A673 (cell line): ENCODE results near the gene MVP. TPM values are rescaled to one million over a fixed set of nuclear protein-coding genes. Genes with fewer than 3 reads are reported as not detected.
"Not testable (repeated sequence)": the region's sequence is repeated elsewhere in the genome, so short reads cannot be mapped to it uniquely, and the experiment has no call there.

Experiments
- BruUV-seq: library from RNA; stranded (reverse); fragments of 400-500 nt; replicated peaks from 2 replicates; lab custom pipeline; 2021; lab: Mats Ljungman, UMichigan
- CTCF ChIA-PET: fragments of 300-600 bp; sonication (Branson Sonifier 250); formaldehyde crosslinking; loops from one replicate; lab custom pipeline; 2022; ENCODE audit warnings: antibody characterized with exemption; lab: Charles Lee
- POLR2A ChIA-PET: fragments of 300-600 bp; sonication (Branson Sonifier 250); formaldehyde crosslinking; loops from one replicate; lab custom pipeline; 2022; ENCODE audit warnings: antibody characterized with exemption; ENCODE audit not compliant: low non-redundant PET; lab: Charles Lee
- DNase-seq: peaks from one replicate; pipeline ENCODE4 v3.0.0-alpha.2; 2015; ENCODE audit warnings: low spot score
- H3K27ac ChIP-seq: fragments of 200-600 bp; sonication (generic); 2 replicates; pipeline ENCODE4 v1.5.1; 2016; ENCODE audit warnings: mixed run types, low read depth, mild to moderate bottlenecking, mixed read lengths, antibody characterized with exemption, low read length; ENCODE audit not compliant: poor library complexity, severe bottlenecking
- H3K27me3 ChIP-seq: fragments of 200-600 bp; sonication (generic); replicated peaks from 2 replicates; pipeline ENCODE4 v1.6.1; 2017; ENCODE audit warnings: mixed run types, low read depth, mild to moderate bottlenecking, mixed read lengths, antibody characterized with exemption, low read length; ENCODE audit not compliant: insufficient read depth, poor library complexity
- H3K36me3 ChIP-seq: fragments of 200-600 bp; sonication (generic); 2 replicates; pipeline ENCODE4 v1.6.1; 2016; ENCODE audit warnings: mixed run types, mild to moderate bottlenecking, mixed read lengths, antibody characterized with exemption, low read length; ENCODE audit not compliant: insufficient read depth, poor library complexity, severe bottlenecking
- H3K4me1 ChIP-seq: fragments of 200-600 bp; sonication (generic); 2 replicates; pipeline ENCODE4 v1.6.1; 2017; ENCODE audit warnings: mixed run types, mild to moderate bottlenecking, mixed read lengths, antibody characterized with exemption, low read length; ENCODE audit not compliant: insufficient read depth, poor library complexity, severe bottlenecking
- H3K4me3 ChIP-seq: fragments of 200-600 bp; sonication (generic); 2 replicates; pipeline ENCODE4 v1.5.1; 2016; ENCODE audit warnings: low read depth, mixed run types, mild to moderate bottlenecking, mixed read lengths, low read length; ENCODE audit not compliant: poor library complexity, severe bottlenecking
- H3K9me3 ChIP-seq: fragments of 200-600 bp; sonication (generic); 2 replicates; pipeline ENCODE4 v1.6.1; 2016; ENCODE audit warnings: mixed run types, low read depth, mild to moderate bottlenecking, mixed read lengths, antibody characterized with exemption, low read length; ENCODE audit not compliant: poor library complexity, severe bottlenecking
- EZH2 ChIP-seq: fragments of 200-600 bp; sonication (generic); IDR thresholded peaks from 2 replicates; pipeline ENCODE4 v1.6.1; 2017; ENCODE audit warnings: borderline replicate concordance, low read depth, mild to moderate bottlenecking, mixed read lengths, antibody characterized with exemption, low read length; ENCODE audit not compliant: poor library complexity, severe bottlenecking
- intact Hi-C: fragments of 100-400 bp; cut with micrococcal nuclease; formaldehyde crosslinking; loops from one replicate; pipeline ENCODE4 v1.10.0; 2022; ENCODE audit not compliant: unreplicated experiment
- total RNA-seq: library from RNA; stranded (reverse); gene quantifications from 2 replicates; pipeline ENCODE4 v1.2.3, GENCODE V29; 2021
- TF ChIP-seq, protein P1 (sequence below): fragments of 300-800, 200-600 bp; sonication (generic); conservative IDR thresholded peaks from 2 replicates; pipeline ENCODE4 v1.5.1; 2017; ENCODE audit warnings: low read depth, mild to moderate bottlenecking, antibody characterized with exemption, low read length, moderate library complexity, mixed read lengths

Gene MVP
- total RNA-seq, 1 experiment from 2014 or later: 5.6 TPM

DNA sequence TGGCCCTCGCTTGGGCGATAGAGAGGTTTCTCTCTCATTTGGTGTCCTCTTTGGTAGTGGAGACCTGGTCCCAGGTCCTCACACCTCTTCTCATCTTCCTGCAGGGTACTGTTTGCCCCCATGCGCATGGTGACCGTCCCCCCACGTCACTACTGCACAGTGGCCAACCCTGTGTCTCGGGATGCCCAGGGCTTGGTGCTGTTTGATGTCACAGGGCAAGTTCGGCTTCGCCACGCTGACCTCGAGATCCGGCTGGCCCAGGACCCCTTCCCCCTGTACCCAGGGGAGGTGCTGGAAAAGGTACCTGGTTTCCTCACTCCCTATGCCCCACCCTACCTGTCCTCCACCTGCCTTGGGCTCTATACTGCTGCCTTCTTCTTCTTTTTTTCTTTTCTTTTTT, 10.5 kb downstream of the MVP start:
- H3K9me3 ChIP-seq: no peaks in the 10 kb centered on the region
- H3K4me3 ChIP-seq: no peak overlapping the region
- ChIA-PET CTCF (no interaction called here), POLR2A (no interaction called here)
- no peaks in the 10 kb centered on the region for H3K36me3 ChIP-seq
- no TSS peak for BruUV-seq
- DNase-seq: no peak
- no peaks in the 10 kb centered on the region for H3K4me1 ChIP-seq
- H3K27ac ChIP-seq: no peak overlapping the region
- intact Hi-C loops: no loop called here
- TF ChIP-seq EZH2: no peak
- TF ChIP-seq, protein P1, sequence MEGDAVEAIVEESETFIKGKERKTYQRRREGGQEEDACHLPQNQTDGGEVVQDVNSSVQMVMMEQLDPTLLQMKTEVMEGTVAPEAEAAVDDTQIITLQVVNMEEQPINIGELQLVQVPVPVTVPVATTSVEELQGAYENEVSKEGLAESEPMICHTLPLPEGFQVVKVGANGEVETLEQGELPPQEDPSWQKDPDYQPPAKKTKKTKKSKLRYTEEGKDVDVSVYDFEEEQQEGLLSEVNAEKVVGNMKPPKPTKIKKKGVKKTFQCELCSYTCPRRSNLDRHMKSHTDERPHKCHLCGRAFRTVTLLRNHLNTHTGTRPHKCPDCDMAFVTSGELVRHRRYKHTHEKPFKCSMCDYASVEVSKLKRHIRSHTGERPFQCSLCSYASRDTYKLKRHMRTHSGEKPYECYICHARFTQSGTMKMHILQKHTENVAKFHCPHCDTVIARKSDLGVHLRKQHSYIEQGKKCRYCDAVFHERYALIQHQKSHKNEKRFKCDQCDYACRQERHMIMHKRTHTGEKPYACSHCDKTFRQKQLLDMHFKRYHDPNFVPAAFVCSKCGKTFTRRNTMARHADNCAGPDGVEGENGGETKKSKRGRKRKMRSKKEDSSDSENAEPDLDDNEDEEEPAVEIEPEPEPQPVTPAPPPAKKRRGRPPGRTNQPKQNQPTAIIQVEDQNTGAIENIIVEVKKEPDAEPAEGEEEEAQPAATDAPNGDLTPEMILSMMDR: no peak
- H3K27me3 ChIP-seq: no peaks in the 10 kb centered on the region

DNA sequence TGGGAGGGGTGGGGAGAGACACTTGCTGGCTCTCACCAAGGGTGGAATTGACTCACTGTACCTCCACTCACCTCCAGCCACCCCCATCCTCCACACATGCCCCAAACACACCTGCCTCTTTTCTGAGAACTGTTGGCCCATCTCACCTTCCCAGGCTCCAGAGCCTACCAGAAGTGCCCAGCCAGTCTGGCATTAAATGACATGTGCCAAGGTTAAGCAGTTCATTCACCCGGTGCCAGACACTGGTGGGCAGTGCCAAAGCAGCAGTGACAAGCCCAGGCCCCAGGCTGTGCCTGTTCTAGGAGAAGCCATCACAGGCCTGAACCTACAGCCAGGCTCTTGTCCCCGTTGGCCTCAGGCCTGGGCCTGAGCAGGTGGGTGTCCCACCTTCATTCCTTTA, 11.2 kb downstream of the MVP start:
- intact Hi-C loops: no loop called here
- ChIA-PET CTCF (no interaction called here), POLR2A (no interaction called here)
- no peak for TF ChIP-seq EZH2
- TF ChIP-seq, protein P1: no peak
- H3K4me1 ChIP-seq: no peaks in the 10 kb centered on the region
- DNase-seq: no peak
- H3K27me3 ChIP-seq: no peaks in the 10 kb centered on the region
- H3K4me3 ChIP-seq: no peak overlapping the region
- no TSS peak for BruUV-seq
- H3K27ac ChIP-seq: no peak overlapping the region
- H3K9me3 ChIP-seq: no peaks in the 10 kb centered on the region
- no peaks in the 10 kb centered on the region for H3K36me3 ChIP-seq

DNA sequence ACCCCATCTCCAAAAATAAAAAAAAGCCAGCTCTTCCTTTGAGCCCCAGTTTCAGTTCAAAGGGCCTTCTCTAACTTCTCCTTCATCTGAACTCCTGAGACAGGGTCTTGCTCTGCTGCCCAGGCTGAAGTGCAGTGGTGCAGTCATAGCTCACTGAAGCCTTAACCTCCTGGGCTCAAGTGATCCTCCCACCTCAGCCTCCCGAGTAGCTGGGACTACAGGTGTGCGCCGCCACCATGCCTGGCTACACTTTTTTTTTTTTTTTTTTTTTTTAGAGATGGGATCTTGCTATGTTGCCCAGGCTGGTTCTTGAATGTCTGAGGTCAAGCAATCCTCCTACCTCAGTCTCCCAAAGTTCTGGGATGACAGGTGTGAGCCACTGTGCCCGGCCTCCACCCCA, 13.0 kb downstream of the MVP start:
- H3K4me1 ChIP-seq, POLR2A ChIA-PET, H3K36me3 ChIP-seq, DNase-seq, H3K9me3 ChIP-seq, H3K4me3 ChIP-seq, H3K27ac ChIP-seq, intact Hi-C loops, H3K27me3 ChIP-seq, CTCF ChIA-PET, BruUV-seq: not testable (repeated sequence)

DNA sequence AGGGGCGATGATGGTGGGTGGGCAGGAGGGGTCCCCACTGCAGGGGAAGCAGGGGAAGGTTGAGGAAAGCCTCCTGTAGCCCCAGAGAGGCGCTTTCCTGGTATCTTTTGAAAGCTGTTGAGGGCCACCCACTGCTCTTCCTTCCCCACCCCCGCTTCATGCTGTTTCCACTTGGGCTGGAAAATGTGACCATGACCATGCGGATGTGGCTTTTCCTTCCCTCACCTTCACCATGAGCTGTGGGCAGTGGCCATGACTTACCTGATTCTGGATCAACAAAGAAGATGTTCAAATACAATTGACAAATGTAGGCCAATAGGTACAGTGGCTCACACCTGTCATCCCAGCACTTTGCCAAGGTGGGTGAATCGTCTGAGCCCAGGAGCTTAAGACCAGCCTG, 13.8 kb downstream of the MVP start:
- Histone ChIP-seq H3K4me1 (no peaks in the 10 kb centered on the region), H3K9me3 (no peaks in the 10 kb centered on the region), H3K36me3 (no peaks in the 10 kb centered on the region), H3K4me3 (no peak overlapping the region), H3K27ac (no peak overlapping the region), H3K27me3 (no peaks in the 10 kb centered on the region)
- TF ChIP-seq EZH2: no peak
- TF ChIP-seq, protein P1: no peak
- no TSS peak for BruUV-seq
- no peak for DNase-seq
- CTCF ChIA-PET: interaction anchor here (1.4 kb wide), 1 partner anchor 14 kb away, joined by 5 read pairs; no protein-coding TSS in a partner anchor
- POLR2A ChIA-PET: no interaction called here
- intact Hi-C loops: no loop called here
